ENCODE measurements around the gene ATOX1. TPM values are rescaled to one million over a fixed set of nuclear protein-coding genes. Genes with fewer than 3 reads are reported as not detected.

Gene ATOX1
- 100 to 1,000 TPM in 1 of 4 donors, 10 to 100 TPM in 3; 43.7 to 108 (median 98.5) TPM for total RNA-seq

GRCh38 chr5:151758430-151759241 lies at the start of gene ATOX1:
TSS of gene ATOX1 (minus strand) at chr5:151758631. CDS start at chr5:151758551, 80 bp downstream.
- DNase-seq (ENCODE audit: low spot score in 2 of 2), result peak; percentile 86 to 90
- Histone ChIP-seq H3K9me3 (no peaks in the 10 kb centered on the region), H3K4me1 (peaks cover 4 to 40% (median 21%) of the 10 kb centered on the region in 4 donors), H3K27ac (peak within 1 kb of the TSS; percentile 61 to 96 (median 87)), H3K4me3 (peak within 1 kb of the TSS; percentile 55 to 95 (median 83)), H3K36me3 (no peaks in the 10 kb centered on the region), H3K27me3 (no peaks in the 10 kb centered on the region)
- 3 to 4% methylated on average over 41 to 50 of the region's 61 CpGs for WGBS, 2 donors
- TF ChIP-seq POLR2A (IDR thresholded peaks at IDR 0.05) (peak; percentile 85 to 90), EP300 (IDR thresholded peaks at IDR 0.05) (peak in 1 of 2 donors; percentile 94), CTCF (IDR thresholded peaks at IDR 0.05) (peak in 4 of 5 experiments; percentile 16 to 80 (median 65))

- peaks cover 5 to 55% (median 12%) of the 10 kb centered on the region in 3 donors for H3K36me3 ChIP-seq
- peak in 1 of 2 donors; percentile 6 for DNase-seq (ENCODE audit: low spot score in 2 of 2)
Observed at GRCh38 chr5:151805414-151806223, 47.2 kb upstream of the ATOX1 start.

GRCh38 chr5:151800532-151800931 lies 42.1 kb upstream of the ATOX1 start:
- TF ChIP-seq CTCF (IDR thresholded peaks at IDR 0.05) (no peak), EP300 (IDR thresholded peaks at IDR 0.05) (no peak), POLR2A (IDR thresholded peaks at IDR 0.05) (no peak)
- WGBS, 2 donors, result 83 to 84% methylated on average over 2 of the region's 2 CpGs
- no peak overlapping the region for H3K4me3 ChIP-seq
- H3K4me1 ChIP-seq, result peaks cover 0 to 6% (median 2%) of the 10 kb centered on the region in 4 donors
- H3K27ac ChIP-seq, result no peak overlapping the region
- H3K27me3 ChIP-seq, result no peaks in the 10 kb centered on the region
- no peak for DNase-seq (ENCODE audit: low spot score in 2 of 2)
- no peaks in the 10 kb centered on the region for H3K9me3 ChIP-seq
- peaks cover 9 to 89% (median 25%) of the 10 kb centered on the region in 3 donors for H3K36me3 ChIP-seq

More at GRCh38 chr5:151805414-151806223, 47.2 kb upstream of the ATOX1 start:
- 94 to 96% methylated on average over 3 of the region's 3 CpGs for WGBS, 2 donors
- no peaks in the 10 kb centered on the region for H3K9me3 ChIP-seq
- H3K27ac ChIP-seq, result no peak overlapping the region
- H3K27me3 ChIP-seq, result no peaks in the 10 kb centered on the region
- H3K4me1 ChIP-seq, result peaks cover 0 to 18% (median 6%) of the 10 kb centered on the region in 4 donors
- no peak overlapping the region for H3K4me3 ChIP-seq
- TF ChIP-seq EP300 (IDR thresholded peaks at IDR 0.05) (peak in 1 of 2 donors; percentile 42), CTCF (IDR thresholded peaks at IDR 0.05) (no peak), POLR2A (IDR thresholded peaks at IDR 0.05) (no peak)

GRCh38 chr5:151799407-151799806 lies 41.0 kb upstream of the ATOX1 start:
- Histone ChIP-seq H3K36me3 (peaks cover 9 to 99% (median 31%) of the 10 kb centered on the region in 3 donors), H3K9me3 (no peaks in the 10 kb centered on the region), H3K27ac (no peak overlapping the region), H3K4me1 (peaks cover 0 to 3% (median 0%) of the 10 kb centered on the region in 4 donors), H3K27me3 (no peaks in the 10 kb centered on the region), H3K4me3 (no peak overlapping the region)
- no peak for DNase-seq (ENCODE audit: low spot score in 2 of 2)
- 76 to 85% methylated on average over 3 of the region's 3 CpGs for WGBS, 2 donors
- TF ChIP-seq POLR2A (IDR thresholded peaks at IDR 0.05), result no peak
- TF ChIP-seq EP300 (IDR thresholded peaks at IDR 0.05), result no peak
- TF ChIP-seq CTCF (IDR thresholded peaks at IDR 0.05), result no peak
